D721Med (cell line): ENCODE data around the gene VPS13D.
"Not testable (repeated sequence)": the region's sequence is repeated elsewhere in the genome, so short reads cannot be mapped to it uniquely, and the experiment has no call there.

Source experiments
- DNase-seq: peaks from one replicate; pipeline ENCODE4 v3.0.0; 2011; ENCODE audit warnings: low spot score; ENCODE audit not compliant: insufficient read length
- FAIRE-seq: peaks from 2 replicates; lab custom pipeline; 2011; peaks lifted over from hg19 to GRCh38; lab: Jason Lieb, UNC
- TF ChIP-seq, protein P1 (sequence below): IDR thresholded peaks from 2 replicates; pipeline ENCODE4 v1.5.1; 2012; ENCODE audit warnings: mild to moderate bottlenecking, control low read depth; ENCODE audit not compliant: insufficient read depth; ENCODE audit errors: missing control alignments

The VPS13D gene

DNA sequence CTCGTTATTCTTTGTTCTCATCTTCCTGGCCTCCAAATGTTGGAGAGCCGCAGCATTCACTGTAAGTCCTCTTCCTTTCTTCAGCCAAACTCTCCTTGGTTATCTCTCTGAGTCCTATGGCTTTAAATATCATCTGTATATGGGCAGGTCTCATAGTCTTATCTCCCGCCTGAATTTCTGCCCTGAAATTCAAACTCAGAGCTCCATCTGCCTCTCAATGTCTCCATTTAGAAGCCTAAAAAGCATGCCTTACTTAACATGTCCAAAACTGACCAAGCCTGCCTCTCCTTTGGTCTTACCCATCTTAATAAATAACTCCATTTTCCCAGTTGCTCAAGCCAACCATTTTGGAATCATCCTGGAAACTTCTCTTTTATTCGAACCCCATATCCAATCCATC, 307.5 kb downstream of the VPS13D start:
- FAIRE-seq, result no peak

DNA sequence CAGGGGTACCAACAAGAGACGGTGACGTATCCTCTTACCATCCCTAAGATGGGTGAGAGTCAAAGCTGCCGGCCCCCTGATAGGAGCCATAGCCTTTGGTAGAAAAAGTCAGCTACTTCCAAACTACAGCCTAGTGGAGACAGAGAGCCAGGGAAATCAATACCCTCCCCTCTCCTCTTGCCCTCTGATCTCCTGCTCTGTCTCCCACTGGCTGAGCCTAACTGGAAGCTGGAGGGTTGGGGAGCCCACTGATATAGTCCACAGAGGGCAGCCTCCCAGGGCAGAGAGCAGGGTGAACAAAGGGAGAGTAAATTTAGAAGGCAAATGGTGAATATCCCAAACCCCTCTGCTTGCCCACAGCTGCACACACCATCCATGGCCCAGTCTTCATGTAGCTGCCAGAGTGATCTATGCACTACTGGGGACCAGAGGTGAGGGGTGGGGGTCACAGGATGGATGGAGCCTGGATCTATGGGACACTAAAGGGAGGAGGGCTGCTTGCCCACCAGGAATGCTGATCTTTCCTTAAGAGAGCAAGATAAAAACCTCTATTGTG, 308.2 kb downstream of the VPS13D start:
- DNase-seq (no peak), FAIRE-seq (no peak)
- TF ChIP-seq, protein P1, sequence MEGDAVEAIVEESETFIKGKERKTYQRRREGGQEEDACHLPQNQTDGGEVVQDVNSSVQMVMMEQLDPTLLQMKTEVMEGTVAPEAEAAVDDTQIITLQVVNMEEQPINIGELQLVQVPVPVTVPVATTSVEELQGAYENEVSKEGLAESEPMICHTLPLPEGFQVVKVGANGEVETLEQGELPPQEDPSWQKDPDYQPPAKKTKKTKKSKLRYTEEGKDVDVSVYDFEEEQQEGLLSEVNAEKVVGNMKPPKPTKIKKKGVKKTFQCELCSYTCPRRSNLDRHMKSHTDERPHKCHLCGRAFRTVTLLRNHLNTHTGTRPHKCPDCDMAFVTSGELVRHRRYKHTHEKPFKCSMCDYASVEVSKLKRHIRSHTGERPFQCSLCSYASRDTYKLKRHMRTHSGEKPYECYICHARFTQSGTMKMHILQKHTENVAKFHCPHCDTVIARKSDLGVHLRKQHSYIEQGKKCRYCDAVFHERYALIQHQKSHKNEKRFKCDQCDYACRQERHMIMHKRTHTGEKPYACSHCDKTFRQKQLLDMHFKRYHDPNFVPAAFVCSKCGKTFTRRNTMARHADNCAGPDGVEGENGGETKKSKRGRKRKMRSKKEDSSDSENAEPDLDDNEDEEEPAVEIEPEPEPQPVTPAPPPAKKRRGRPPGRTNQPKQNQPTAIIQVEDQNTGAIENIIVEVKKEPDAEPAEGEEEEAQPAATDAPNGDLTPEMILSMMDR, result no peak

More for the DNA sequence above, 307.5 kb downstream of the VPS13D start:
- no peak for DNase-seq
- TF ChIP-seq, protein P1, result no peak

DNA sequence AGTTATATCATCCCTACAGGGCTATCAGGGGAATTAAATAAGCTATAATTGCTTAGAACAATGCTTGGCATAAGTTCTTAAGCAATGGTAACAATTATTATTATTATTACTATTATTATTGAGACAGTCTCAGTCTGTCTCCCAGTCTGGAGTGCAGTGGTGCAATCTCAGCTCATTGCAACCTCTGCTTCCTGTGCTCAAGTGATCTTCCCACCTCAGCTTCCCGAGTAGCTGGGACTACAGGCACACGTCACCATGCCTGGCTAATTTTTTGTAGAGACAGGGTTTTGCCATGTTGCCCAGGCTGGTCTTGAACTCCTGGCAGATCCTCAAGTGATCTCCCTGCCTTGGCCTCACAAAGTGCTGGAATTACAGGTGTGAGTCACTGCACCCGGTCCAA, 308.7 kb downstream of the VPS13D start:
- not testable (repeated sequence) for DNase-seq, FAIRE-seq

DNA sequence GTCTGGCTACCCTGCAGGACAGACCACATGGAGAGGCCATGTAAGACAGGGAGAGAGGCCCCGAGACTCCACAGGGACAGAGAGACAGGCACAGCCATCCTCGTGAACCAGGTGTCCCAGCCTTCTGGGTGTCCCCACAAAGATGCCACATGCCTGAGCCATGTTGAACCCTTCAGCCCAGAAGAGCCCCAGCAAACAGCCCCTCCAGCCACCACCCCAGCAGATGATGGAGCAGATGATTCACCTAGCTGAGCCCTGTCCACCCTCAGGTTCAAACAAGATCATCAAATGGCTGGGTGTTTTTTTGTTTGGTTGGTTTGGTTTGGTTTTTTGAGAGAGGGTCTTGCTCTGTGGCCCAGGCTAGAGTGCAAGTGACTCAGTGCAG, 309.5 kb downstream of the VPS13D start:
- TF ChIP-seq, protein P1, result no peak
- no peak for DNase-seq

DNA sequence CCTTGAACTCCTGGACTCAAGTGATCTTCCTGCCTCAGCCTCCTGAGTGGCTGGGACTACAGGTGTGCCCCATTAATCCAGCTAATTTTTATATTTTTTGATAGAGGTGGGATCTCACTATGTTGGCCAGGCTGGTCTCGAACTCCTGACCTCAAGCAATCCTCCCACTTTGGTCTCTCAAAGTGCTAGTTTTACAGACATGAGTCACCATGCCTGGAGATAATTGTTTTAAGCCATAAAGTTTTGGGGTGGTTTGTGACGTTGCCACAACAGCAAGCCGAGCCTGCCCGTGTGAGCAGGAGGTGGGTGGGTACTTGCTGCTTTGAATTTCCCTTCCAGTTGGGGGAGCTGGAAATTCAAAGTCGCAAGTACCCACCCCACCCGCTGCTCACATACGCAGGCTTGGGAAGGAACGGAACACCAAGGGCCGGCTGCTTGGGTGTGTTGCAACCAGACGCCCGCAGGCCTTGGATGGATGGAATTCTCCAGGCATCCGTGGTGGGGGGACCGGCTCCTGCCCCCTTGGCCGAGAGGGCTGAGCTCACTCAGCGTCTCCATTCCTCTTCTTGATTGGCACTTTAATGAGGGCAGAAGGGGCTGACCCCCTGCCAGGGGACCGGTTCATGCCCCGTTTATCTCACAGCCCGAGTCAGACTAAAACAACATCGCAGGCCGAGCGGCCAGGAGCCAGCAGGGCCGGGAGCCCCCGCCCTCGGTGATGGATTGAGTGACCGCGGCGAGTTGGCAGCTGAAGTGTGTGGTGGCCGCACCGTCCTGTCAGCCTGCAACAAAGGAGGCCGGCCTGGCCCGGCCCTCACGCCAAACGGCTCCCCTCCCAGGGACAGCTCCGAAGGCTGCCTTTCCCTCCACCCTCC, 310.1 kb downstream of the VPS13D start:
- TF ChIP-seq, protein P1, result no peak
- FAIRE-seq (no peak), DNase-seq (no peak)

More for the DNA sequence above, 309.5 kb downstream of the VPS13D start:
- FAIRE-seq, result no peak

DNA sequence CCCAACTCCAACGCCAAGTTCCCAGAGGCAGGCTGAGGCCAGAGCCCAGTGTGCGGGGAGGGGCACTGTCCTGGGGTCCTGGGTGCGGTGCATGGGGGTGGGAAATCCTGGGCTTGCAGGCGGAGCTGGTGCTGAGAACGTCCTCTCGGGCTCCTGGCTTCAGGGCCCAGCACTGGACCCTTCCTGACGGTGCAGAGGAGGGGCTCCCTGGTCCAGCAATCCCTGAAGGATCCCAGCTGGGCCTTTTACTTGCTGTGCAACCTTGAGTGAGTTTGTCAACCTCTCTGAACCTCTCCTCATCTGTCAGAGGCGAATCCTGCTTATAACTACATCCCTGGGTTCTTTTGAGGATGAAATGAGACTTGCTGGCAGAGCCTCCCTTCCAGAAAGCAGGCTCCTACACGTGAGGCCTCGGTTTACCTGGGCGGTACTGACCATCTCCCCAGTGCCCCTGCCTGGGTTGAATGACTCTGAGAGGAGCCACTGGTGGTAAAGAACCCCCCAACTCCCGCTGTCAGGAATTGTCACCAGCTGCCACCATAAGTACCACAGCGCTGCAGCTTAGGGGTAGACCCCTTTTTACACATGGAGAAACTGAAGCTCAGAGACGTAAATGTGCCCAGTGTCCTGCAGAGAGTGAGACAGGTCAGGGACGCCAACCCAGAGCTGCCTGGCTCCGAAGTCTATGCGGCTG, 310.9 kb downstream of the VPS13D start:
- TF ChIP-seq, protein P1, result no peak
- no peak for FAIRE-seq
- no peak for DNase-seq

DNA sequence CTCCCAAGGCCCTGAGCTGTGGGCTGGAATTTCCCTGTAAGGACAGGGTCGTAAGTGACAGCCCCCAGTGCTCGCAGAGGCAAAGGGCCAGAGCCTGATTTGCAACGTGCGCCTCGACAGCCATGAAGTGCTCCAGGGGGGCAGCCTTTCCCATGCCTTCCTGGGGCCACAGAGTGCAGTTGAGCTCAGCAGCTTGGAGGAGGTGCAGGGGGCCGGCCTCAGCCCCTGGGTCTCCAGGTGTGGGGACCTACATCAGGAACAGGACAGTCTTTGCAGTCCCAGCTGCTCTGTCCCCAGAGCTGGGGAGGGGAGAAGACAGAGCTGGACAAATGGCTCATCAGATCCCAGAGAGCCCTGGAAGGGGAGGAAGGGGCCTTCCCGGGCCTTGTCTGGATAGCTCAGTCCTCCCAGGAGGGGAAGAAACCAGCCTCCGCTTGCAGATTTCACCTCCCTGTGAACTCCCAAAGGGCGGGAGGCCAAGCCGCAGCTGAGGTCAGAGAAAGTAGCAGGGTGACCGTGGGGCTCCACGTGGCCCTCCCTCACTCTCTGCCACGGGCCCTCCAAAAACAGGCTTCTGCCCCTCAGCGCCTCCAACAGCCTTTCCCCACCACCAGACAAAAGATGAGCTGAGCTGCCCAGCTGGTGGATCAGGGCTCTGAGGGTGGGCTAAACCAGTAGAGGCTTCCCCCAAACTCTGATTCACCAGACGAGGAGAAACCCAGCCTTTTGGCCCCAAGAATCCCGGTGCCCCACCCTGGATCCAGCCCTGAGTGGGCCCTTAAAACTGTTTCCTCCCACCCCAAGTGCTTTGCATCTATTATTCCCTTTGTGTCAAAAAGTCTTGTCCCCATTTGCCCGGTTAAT, 311.7 kb downstream of the VPS13D start:
- FAIRE-seq (no peak), DNase-seq (no peak)
- TF ChIP-seq, protein P1, result no peak
